Dendritic cell treated with granulocyte-macrophage colony-stimulating factor and Interleukin-4, amounts not matched to agents 40 ng/mL and 50 ng/mL, for 4 days (primary cell): ENCODE results near the gene TECR.
"Not testable (repeated sequence)": the region's sequence is repeated elsewhere in the genome, so short reads cannot be mapped to it uniquely, and the experiment has no call there.

ENCODE experiments used
- H3K27ac Mint-ChIP-seq: one replicate; pipeline ENCODE4 v1.8.0; 2022; ENCODE audit warnings: mild to moderate bottlenecking, mixed read lengths
- H3K27me3 Mint-ChIP-seq: one replicate; pipeline ENCODE4 v1.8.0; 2022; ENCODE audit warnings: mild to moderate bottlenecking, mixed read lengths
- H3K36me3 Mint-ChIP-seq: one replicate; pipeline ENCODE4 v1.8.0; 2022; ENCODE audit warnings: low read depth, mixed read lengths
- H3K4me1 Mint-ChIP-seq: one replicate; pipeline ENCODE4 v1.8.0; 2022; ENCODE audit warnings: low read depth, mixed read lengths
- H3K4me3 Mint-ChIP-seq: one replicate; pipeline ENCODE4 v1.8.0; 2022; ENCODE audit warnings: mild to moderate bottlenecking, moderate library complexity, mixed read lengths
- H3K9me3 Mint-ChIP-seq: one replicate; pipeline ENCODE4 v1.8.0; 2022; ENCODE audit warnings: mixed read lengths
- intact Hi-C: fragments of 100-400 bp; cut with micrococcal nuclease; formaldehyde crosslinking; loops from one replicate; pipeline ENCODE4 v1.15.0; 2022

The TECR gene

DNA sequence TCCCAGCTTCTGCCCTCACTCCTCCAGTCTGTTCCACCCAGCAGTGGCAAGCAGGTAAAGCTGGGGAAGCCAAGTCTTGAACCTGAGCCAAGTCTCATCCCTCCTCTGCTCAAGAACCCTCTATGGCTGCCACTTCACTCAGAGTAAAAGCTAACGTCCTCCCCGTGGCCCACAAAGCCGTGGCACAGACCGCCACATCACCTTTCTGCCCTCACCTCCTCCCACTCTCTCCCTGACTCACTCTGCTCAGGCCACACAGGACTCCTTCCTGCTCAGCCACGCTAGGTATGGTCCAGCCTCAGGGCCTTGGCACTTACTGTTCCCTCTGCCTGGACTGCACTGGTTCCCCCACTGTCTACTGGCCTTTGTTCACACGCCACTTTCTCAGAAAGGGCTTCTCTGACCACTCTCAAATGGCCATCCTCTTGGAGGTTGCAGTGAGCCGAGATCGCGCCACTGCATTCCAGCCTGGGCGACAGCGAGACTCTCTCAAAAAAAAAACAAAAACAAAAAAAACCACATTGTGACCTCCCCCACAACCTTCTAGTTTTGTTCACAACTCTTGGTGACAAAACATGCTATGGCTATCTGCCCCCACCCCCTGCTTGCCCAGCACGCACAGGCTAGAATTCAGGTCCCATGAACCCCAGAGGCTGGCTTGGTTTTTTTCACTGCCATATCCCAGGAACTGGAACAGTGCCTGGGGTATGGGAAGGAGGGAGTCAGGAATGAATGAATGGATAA lies 26.7 kb downstream of the TECR start:
- H3K4me3 Mint-ChIP-seq: no peak overlapping the region
- H3K27ac Mint-ChIP-seq: peak overlapping the region; percentile 10
- H3K36me3 Mint-ChIP-seq: peaks cover 56% of the 10 kb centered on the region
- H3K27me3 Mint-ChIP-seq: no peaks in the 10 kb centered on the region
- H3K9me3 Mint-ChIP-seq: no peaks in the 10 kb centered on the region
- intact Hi-C loops: no loop called here
- peaks cover 53% of the 10 kb centered on the region for H3K4me1 Mint-ChIP-seq

DNA sequence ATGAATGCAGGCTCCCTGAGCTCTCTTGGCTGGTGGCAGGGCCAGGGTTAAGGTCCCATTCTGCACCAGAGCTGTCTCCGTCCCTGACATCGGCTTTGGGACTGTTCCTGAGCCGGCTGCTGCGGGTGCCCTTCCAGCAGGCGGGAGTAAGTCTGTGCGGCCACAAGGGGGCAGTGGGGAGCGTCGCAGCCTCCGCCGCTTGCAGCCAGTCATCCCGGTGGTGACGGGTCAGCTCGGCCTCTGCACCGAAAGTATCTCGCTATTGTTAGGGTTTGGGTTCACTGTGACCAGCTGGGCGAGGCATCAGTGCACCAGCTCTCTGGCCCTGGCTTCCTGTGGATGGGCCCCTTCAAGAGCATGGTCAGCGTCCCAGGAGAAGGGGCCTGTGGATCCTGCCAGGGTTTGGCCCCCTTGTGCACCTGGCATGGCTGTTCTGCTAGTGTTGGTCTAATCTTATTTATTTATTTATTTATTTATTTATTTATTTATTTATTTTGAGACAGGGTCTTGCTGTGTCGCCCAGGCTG lies 27.3 kb downstream of the TECR start:
- intact Hi-C loops: no loop called here
- Mint-ChIP-seq H3K36me3 (peaks cover 59% of the 10 kb centered on the region), H3K27me3 (no peaks in the 10 kb centered on the region), H3K9me3 (no peaks in the 10 kb centered on the region), H3K4me1 (peaks cover 52% of the 10 kb centered on the region), H3K4me3 (peak overlapping the region; percentile 27), H3K27ac (no peak overlapping the region)

DNA sequence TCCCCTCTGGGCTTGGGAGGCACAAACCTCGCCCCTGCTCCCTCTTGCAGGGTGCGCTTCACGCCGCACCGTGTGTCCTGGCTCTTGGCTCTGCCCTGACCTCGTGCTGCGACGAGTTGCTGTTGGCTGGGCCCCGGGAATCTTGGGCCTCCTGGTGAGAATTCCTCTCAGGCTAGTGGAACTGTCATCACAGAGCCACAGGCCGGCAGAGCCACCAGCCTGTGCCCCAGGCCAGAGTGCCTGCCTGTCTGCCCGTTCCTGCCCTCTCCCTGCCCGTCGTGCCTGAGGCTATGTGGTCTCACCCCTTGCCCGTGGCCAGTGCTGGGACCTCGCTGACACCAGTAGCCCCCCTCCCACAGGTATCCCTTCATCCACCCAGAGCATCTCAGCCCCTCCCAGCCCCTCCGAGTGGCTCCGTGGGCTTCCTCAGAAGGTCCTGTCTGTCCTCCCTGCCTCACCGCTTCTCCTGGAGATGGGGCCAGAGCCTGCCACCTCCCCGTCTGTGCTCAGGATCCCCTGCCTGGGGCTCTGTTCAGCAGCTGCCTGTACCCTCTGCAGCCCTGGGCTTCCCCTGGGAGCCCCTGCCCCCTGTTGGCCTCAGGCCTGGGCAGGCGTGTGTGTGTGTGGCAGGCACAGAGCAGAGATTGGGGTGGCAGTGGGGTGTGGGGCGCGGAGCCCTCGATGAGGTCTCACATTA lies 29.1 kb downstream of the TECR start:
- no peak overlapping the region for H3K4me3 Mint-ChIP-seq
- peaks cover 60% of the 10 kb centered on the region for H3K36me3 Mint-ChIP-seq
- intact Hi-C loops: no loop called here
- H3K27me3 Mint-ChIP-seq: no peaks in the 10 kb centered on the region
- H3K9me3 Mint-ChIP-seq: no peaks in the 10 kb centered on the region
- H3K4me1 Mint-ChIP-seq: peaks cover 53% of the 10 kb centered on the region
- H3K27ac Mint-ChIP-seq: no peak overlapping the region

DNA sequence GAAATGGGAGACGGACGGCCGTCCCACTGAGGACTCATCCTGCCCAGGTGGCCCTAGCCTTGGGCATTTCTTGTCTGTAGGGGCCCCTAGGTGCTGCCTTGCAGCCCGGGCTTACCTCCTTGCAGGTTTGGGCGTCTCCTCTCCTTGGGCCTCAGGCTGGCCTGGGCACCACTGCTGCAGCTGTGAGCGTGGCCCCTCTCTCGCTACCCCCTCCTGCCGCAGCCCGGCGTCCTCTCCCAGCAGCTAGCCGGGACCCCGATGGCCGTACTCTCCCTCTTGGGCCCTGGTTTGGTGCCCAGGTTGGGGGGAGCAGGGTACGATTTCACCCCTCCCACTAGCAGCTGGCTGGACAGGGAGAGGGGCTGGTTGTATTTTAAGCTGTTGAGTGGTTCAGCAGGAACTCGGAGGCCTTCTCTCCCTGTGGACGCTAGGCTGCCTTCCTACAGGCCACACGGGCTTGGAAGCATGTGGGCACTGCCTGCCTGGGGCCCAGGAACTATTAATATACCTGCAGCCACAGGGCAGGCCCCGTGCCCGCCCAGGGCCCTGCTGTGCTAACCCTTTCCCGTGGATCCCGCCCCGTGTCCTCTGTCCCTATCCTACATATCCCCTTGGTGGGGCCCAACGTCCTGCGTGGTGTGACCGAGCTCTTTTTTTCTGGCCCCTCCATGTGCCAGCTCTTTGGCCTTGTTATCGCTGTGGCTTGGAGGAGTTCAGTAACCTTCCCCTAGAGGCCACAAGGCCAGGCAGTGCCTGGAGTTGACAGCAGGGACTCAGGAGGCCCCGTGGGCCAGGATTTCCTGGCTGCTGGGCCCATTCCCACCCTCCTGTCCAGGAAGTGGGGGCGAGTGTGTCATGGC lies 30.8 kb downstream of the TECR start:
- H3K36me3 Mint-ChIP-seq: peaks cover 66% of the 10 kb centered on the region
- intact Hi-C loops: no loop called here
- no peaks in the 10 kb centered on the region for H3K9me3 Mint-ChIP-seq
- peak overlapping the region; percentile 22 for H3K27ac Mint-ChIP-seq
- H3K4me3 Mint-ChIP-seq: no peak overlapping the region
- H3K4me1 Mint-ChIP-seq: peaks cover 45% of the 10 kb centered on the region
- H3K27me3 Mint-ChIP-seq: no peaks in the 10 kb centered on the region

DNA sequence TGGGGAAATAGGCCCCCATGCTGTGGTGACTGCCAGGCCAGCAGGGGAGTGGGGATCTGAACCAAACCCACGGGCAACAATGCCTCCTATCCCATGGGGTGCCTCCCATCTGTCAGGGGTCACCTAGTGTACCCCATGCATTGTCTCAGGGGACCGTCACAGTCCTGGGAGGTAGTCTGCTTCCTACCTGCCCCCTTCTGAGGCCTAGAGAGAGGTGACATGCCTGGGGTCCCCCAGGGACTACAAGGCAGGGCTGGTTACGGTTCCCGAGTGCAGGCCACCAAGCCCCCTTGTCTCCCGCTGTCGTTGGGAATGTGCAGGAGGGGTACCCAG lies 31.3 kb downstream of the TECR start:
- Mint-ChIP-seq H3K9me3 (no peaks in the 10 kb centered on the region), H3K4me1 (peaks cover 44% of the 10 kb centered on the region), H3K36me3 (peaks cover 70% of the 10 kb centered on the region), H3K4me3 (no peak overlapping the region), H3K27me3 (no peaks in the 10 kb centered on the region), H3K27ac (peak overlapping the region; percentile 22)
- intact Hi-C loops: no loop called here

DNA sequence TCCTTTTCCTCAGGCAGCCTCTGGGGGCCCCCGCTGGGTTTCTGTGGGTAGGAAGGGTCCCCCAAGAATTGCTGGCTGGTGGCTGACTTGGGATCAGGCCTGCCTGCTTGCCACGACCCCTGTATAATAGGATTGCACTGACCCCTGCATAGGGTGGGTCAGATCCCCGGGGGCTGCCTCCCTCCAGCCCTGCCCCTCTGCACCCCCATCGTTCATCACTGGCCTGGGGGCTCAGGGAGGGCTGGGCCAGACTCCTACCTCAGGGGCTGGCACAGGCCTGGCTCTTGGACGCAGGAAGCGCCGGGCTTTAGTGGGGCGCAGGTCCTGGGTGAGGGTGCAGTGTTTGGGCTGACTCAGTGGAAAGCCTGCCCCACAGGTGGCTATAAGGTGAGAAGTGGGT lies 31.9 kb downstream of the TECR start:
- Mint-ChIP-seq H3K4me3 (no peak overlapping the region), H3K27ac (no peak overlapping the region), H3K27me3 (no peaks in the 10 kb centered on the region), H3K4me1 (peaks cover 39% of the 10 kb centered on the region), H3K36me3 (peaks cover 70% of the 10 kb centered on the region), H3K9me3 (no peaks in the 10 kb centered on the region)
- intact Hi-C loops: no loop called here

DNA sequence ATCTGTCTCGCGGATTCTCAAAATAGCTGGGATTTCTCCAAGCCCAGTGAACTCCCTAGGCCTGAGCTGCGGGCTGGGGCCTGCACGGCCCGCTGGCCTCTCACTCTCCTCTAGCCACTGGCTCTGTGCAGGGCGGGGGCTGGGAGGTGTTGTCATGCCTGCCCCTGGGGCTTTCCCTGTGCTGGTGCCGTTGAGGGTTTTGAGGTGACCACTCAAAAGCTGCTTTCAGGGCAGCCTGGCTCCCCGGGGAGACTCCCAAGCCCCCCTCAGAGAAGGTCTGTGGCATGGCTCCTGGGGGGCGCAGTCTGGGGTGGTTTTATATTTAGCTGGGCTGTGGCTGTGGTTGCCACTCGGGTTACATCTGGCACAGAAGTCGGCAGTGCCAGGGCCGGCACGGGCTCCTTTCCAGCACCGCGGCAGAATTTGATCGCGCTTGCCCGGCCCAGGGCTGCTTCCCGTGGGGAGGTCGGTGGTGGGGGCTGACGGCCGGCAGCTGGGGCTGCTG lies 32.5 kb downstream of the TECR start:
- intact Hi-C loops: no loop called here
- H3K27ac Mint-ChIP-seq: no peak overlapping the region
- no peak overlapping the region for H3K4me3 Mint-ChIP-seq
- peaks cover 32% of the 10 kb centered on the region for H3K4me1 Mint-ChIP-seq
- no peaks in the 10 kb centered on the region for H3K9me3 Mint-ChIP-seq
- no peaks in the 10 kb centered on the region for H3K27me3 Mint-ChIP-seq
- peaks cover 70% of the 10 kb centered on the region for H3K36me3 Mint-ChIP-seq

DNA sequence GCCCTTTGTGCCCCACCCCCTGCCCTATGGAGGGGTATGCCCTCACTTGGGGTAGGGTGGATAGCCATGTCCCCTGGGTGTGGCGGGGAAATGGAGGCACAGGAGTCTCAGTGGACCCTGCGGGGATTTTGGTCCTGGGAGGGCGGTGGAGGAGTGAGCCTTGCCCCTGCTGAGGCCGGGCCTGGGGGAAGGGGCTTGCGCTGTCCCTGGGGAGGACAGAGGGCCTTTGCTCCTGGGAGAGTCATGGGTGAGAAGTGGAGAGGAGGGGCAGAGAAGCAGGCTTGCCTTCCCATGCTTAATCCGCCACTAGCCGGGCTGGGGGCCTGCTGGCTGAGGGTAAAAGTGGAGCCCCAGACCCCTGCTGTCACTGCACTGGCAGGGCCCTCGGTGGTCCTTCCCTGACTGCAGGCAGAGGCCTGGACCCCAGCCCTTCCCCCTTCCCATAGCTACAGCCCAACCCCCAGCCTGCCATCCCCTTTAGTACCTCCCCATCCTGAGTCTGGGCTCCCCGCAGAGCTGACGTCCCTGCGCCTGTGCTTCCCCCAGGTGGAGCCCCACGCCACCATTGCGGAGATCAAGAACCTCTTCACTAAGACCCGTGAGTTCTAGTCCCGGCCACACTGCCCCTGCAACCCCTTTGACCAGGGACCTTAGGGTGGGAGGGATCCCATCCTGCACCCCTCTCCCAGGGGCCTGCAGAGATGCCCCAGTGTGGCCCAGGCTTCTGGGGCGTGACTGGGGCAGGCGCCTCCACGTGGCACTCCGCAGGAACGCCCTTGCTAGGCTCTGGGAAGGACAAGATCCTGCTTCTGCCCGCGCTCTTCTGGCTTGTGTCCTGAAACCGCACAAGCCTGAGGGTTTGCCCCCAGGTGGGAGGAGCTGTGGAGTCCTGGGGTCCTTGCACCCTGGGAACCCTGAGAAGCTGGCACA lies 33.5 kb downstream of the TECR start:
- no peaks in the 10 kb centered on the region for H3K27me3 Mint-ChIP-seq
- peaks cover 37% of the 10 kb centered on the region for H3K4me1 Mint-ChIP-seq
- no peaks in the 10 kb centered on the region for H3K9me3 Mint-ChIP-seq
- intact Hi-C loops: no loop called here
- H3K36me3 Mint-ChIP-seq: peaks cover 76% of the 10 kb centered on the region
- H3K27ac Mint-ChIP-seq: peak overlapping the region; percentile 38
- H3K4me3 Mint-ChIP-seq: no peak overlapping the region

DNA sequence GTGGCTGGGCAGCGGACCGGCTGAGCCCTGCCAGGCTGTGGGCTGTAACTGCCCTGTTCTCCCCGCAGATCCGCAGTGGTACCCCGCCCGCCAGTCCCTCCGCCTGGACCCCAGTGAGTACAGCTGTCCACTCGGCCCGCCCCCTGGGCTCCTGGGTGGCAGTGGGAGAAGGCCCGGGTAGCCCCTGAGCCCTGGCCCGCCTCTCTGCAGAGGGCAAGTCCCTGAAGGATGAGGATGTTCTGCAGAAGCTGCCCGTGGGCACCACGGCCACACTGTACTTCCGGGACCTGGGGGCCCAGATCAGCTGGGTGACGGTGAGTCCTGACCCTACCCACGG lies 34.2 kb downstream of the TECR start:
- Mint-ChIP-seq H3K4me3 (no peak overlapping the region), H3K9me3 (no peaks in the 10 kb centered on the region), H3K27me3 (no peaks in the 10 kb centered on the region), H3K27ac (no peak overlapping the region), H3K4me1 (peaks cover 44% of the 10 kb centered on the region), H3K36me3 (peaks cover 76% of the 10 kb centered on the region)
- intact Hi-C loops: no loop called here

DNA sequence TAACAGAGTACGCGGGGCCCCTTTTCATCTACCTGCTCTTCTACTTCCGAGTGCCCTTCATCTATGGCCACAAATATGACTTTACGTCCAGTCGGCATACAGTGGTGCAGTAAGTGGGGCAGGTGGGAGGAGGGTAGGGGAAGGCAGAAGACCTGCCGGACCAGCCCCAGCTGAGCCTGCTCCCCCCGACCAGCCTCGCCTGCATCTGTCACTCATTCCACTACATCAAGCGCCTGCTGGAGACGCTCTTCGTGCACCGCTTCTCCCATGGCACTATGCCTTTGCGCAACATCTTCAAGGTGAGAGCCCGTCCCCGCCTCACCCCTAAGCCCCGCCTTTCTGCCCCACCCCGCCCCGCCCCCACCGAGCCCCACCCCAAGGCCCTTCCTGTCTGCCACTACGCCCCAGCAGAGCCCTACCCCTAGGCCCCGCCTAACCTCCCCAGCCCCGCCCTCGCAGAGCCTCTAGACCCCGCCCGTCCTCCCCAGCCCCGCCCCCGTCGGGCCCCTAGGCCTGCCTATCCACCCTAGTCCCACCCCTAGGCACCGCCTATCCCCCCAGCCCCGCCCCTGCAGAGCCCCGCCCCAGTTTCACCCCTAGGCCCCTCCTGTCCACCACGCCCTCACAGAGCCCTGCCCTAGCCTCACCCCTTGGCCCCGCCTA lies 34.7 kb downstream of the TECR start:
- intact Hi-C loops: no loop called here
- no peak overlapping the region for H3K4me3 Mint-ChIP-seq
- H3K27me3 Mint-ChIP-seq: no peaks in the 10 kb centered on the region
- peaks cover 49% of the 10 kb centered on the region for H3K4me1 Mint-ChIP-seq
- no peaks in the 10 kb centered on the region for H3K9me3 Mint-ChIP-seq
- H3K27ac Mint-ChIP-seq: no peak overlapping the region
- H3K36me3 Mint-ChIP-seq: peaks cover 77% of the 10 kb centered on the region

DNA sequence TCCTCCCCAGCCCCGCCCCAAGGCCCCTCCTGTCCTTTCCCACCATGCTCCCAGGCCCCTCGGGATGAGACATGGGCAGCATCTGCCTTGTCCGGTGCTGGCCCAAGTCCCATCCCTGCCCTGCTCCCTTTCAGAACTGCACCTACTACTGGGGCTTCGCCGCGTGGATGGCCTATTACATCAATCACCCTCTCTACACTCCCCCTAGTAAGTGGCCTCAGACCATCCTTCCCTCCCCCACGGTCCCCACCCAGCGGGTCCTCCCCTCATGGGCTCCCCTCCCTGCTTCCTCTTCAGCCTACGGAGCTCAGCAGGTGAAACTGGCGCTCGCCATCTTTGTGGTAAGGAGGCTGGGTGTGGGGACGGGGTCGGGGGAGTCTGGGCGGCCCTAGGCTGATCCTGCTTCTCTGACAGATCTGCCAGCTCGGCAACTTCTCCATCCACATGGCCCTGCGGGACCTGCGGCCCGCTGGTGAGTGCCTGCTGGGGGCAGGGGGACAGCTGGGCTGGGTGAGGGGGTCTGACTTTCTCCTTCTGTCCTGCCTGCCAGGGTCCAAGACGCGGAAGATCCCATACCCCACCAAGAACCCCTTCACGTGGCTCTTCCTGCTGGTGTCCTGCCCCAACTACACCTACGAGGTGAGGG lies 35.4 kb downstream of the TECR start:
- Mint-ChIP-seq H3K36me3 (peaks cover 84% of the 10 kb centered on the region), H3K4me1 (peaks cover 54% of the 10 kb centered on the region)
- H3K27ac Mint-ChIP-seq, H3K27me3 Mint-ChIP-seq, intact Hi-C loops, H3K9me3 Mint-ChIP-seq, H3K4me3 Mint-ChIP-seq: not testable (repeated sequence)

DNA sequence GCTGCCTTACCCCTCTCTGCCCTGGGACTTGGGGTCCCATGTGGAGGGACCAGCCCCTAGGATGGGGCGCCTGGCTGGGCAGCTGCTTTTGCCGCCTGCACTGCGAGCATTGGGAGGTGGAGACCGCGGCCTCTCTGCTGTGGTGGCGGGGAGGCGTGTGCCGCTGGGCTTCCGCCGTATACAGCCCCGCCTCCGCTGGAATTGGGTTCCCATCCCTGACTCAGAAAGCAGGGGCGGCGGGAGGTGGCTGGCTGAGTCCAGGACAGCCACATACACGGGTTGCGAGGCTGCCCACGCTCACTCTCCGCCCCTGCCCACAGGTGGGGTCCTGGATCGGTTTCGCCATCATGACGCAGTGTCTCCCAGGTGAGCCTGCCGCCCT lies 35.9 kb downstream of the TECR start:
- Mint-ChIP-seq H3K4me1 (peaks cover 54% of the 10 kb centered on the region), H3K4me3 (no peak overlapping the region), H3K27ac (no peak overlapping the region), H3K9me3 (no peaks in the 10 kb centered on the region), H3K36me3 (peaks cover 87% of the 10 kb centered on the region), H3K27me3 (no peaks in the 10 kb centered on the region)
- intact Hi-C loops: no loop called here
